IMR-90 (cell line): Measurements from ENCODE around the gene PAPSS1.

Experiments used
- BHLHE40 ChIP-seq: fragments of 150-350 bp; IDR thresholded peaks from 2 replicates; pipeline ENCODE4 v1.6.1; 2016; ENCODE audit warnings: mild to moderate bottlenecking, low read depth, low read length
- CEBPB ChIP-seq: IDR thresholded peaks from 2 replicates; pipeline ENCODE4 v1.6.1; 2012; ENCODE audit warnings: low read depth, low read length, improper control_type of control experiment
- MAZ ChIP-seq: IDR thresholded peaks from 2 replicates; pipeline ENCODE4 v1.6.1; 2012; ENCODE audit warnings: low read depth, mild to moderate bottlenecking, low read length, improper control_type of control experiment, moderate library complexity, borderline replicate concordance
- POLR2A ChIP-seq: IDR thresholded peaks from 2 replicates; pipeline ENCODE4 v1.6.1; 2012; ENCODE audit warnings: mild to moderate bottlenecking, low read depth, low read length
- RAD21 ChIP-seq: IDR thresholded peaks from 2 replicates; pipeline ENCODE4 v1.6.1; 2012; ENCODE audit warnings: low read length, improper control_type of control experiment
- RCOR1 ChIP-seq: IDR thresholded peaks from 2 replicates; pipeline ENCODE4 v1.6.1; 2012; ENCODE audit warnings: mild to moderate bottlenecking, low read length, improper control_type of control experiment; ENCODE audit not compliant: insufficient replicate concordance
- RFX5 ChIP-seq: IDR thresholded peaks from 2 replicates; pipeline ENCODE4 v1.8.0; 2012; ENCODE audit warnings: low read depth, mild to moderate bottlenecking, low read length, moderate library complexity
- SMC3 ChIP-seq: fragments of 150-350 bp; IDR thresholded peaks from 2 replicates; pipeline ENCODE4 v1.6.1; 2016; ENCODE audit warnings: low read depth, mild to moderate bottlenecking, antibody characterized with exemption, low read length, moderate library complexity
- TF ChIP-seq, protein P1 (sequence below): conservative IDR thresholded peaks from 2 replicates; pipeline ENCODE4 v1.5.1; 2012; ENCODE audit warnings: mild to moderate bottlenecking, low read depth, low read length, improper control_type of control experiment

DNA sequence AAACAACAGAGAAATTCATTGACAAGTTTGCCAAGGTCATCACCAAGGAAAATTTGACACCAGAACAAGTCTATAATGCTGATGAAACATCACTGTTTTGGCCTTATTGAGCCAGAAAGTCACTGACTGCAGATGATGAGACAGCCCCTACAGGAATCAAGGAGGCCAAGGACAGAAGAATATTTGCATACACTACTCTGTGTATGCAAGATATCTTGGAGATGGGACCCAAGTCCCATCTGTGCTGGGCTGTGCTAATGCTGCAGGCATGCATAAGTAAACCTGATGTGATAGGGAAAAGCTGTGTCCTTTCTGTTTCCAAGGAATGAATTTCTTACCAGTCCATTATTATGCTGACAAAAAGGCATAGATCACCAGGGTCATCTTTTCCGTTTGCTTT, 126.8 kb downstream of the PAPSS1 start:
- TF ChIP-seq, protein P1, sequence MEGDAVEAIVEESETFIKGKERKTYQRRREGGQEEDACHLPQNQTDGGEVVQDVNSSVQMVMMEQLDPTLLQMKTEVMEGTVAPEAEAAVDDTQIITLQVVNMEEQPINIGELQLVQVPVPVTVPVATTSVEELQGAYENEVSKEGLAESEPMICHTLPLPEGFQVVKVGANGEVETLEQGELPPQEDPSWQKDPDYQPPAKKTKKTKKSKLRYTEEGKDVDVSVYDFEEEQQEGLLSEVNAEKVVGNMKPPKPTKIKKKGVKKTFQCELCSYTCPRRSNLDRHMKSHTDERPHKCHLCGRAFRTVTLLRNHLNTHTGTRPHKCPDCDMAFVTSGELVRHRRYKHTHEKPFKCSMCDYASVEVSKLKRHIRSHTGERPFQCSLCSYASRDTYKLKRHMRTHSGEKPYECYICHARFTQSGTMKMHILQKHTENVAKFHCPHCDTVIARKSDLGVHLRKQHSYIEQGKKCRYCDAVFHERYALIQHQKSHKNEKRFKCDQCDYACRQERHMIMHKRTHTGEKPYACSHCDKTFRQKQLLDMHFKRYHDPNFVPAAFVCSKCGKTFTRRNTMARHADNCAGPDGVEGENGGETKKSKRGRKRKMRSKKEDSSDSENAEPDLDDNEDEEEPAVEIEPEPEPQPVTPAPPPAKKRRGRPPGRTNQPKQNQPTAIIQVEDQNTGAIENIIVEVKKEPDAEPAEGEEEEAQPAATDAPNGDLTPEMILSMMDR = no peak
- TF ChIP-seq BHLHE40 (no peak), RCOR1 (no peak), CEBPB (no peak), MAZ (no peak), POLR2A (no peak), RAD21 (no peak), SMC3 (no peak), RFX5 (no peak)
